ENCODE data around the gene WDR20.

The WDR20 gene

DNA sequence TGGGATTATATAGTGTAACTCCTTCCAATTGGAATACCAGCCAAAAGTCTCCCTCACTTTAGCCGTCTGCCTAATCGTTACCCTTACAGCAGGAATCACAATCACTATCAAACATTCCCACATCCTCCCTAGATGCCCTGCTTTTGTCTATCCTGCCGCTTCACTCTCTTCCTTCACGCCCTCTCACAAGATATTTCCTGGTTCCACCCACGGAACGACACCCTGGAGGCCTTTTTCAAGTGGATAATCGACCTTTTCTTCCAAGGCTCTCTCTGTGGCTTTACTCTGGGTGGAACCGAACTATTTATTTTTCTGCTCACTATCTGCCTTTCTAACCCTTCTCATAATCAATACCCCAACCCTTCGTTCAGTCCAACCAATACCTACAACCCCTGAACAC is 106.4 kb downstream of the WDR20 start:
- no peak overlapping the region for H2AFZ ChIP-seq (ENCODE audit: low read length)
- no peak overlapping the region for H3K4me3 ChIP-seq (ENCODE audit: low read length, poor library complexity, severe bottlenecking)
- H3K9me3 ChIP-seq (ENCODE audit: insufficient read depth, low read depth, low read length): no peaks in the 10 kb centered on the region
- no peaks in the 10 kb centered on the region for H3K9me2 ChIP-seq (replicated peaks; ENCODE audit: low read depth, low read length)
- H3K4me2 ChIP-seq (ENCODE audit: low read depth, low read length, poor library complexity, severe bottlenecking): no peak overlapping the region
- no peaks in the 10 kb centered on the region for H3K79me2 ChIP-seq (ENCODE audit: insufficient read depth, low read length)
- no peak overlapping the region for H3K9ac ChIP-seq (ENCODE audit: low read depth, low read length, poor library complexity, severe bottlenecking)
- H4K20me1 ChIP-seq (ENCODE audit: insufficient read depth, low read length, poor library complexity, severe bottlenecking): no peaks in the 10 kb centered on the region
- no peaks in the 10 kb centered on the region for H3K27me3 ChIP-seq (ENCODE audit: insufficient read depth, low read length, poor library complexity, severe bottlenecking)
- no peaks in the 10 kb centered on the region for H3K4me1 ChIP-seq (ENCODE audit: insufficient read depth, low read length, poor library complexity, severe bottlenecking)
- TF ChIP-seq EZH2phosphoT487 (IDR thresholded peaks at IDR 0.05; ENCODE audit: borderline replicate concordance): no peak
- TF ChIP-seq, protein P1, sequence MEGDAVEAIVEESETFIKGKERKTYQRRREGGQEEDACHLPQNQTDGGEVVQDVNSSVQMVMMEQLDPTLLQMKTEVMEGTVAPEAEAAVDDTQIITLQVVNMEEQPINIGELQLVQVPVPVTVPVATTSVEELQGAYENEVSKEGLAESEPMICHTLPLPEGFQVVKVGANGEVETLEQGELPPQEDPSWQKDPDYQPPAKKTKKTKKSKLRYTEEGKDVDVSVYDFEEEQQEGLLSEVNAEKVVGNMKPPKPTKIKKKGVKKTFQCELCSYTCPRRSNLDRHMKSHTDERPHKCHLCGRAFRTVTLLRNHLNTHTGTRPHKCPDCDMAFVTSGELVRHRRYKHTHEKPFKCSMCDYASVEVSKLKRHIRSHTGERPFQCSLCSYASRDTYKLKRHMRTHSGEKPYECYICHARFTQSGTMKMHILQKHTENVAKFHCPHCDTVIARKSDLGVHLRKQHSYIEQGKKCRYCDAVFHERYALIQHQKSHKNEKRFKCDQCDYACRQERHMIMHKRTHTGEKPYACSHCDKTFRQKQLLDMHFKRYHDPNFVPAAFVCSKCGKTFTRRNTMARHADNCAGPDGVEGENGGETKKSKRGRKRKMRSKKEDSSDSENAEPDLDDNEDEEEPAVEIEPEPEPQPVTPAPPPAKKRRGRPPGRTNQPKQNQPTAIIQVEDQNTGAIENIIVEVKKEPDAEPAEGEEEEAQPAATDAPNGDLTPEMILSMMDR (conservative IDR thresholded peaks at IDR 0.05; ENCODE audit: low read length): no peak
- H3F3A ChIP-seq (ENCODE audit: low read depth): no peaks in the 10 kb centered on the region
- no peaks in the 10 kb centered on the region for H3K36me3 ChIP-seq (ENCODE audit: insufficient read depth, low read length)

DNA sequence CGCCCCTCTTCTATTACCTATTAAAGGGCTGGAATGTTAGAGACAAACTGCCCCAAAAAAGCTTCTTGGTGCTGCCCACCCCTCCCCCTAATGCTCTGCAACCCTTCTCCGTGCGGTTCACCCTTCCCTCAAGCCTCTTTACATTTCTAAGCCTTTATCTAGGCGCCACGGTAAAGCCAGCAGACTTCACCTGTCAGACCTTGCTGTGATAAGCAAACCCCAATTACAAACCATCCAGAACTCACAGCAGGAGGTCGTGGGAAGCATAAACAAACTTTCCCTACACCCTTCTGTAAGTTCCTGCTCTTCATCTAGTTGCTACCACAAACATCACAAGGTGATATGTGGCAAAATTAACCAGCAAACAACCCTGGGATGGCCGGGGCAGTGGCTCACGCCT is 108.4 kb downstream of the WDR20 start:
- no peak overlapping the region for H3K4me2 ChIP-seq (ENCODE audit: low read depth, low read length, poor library complexity, severe bottlenecking)

DNA sequence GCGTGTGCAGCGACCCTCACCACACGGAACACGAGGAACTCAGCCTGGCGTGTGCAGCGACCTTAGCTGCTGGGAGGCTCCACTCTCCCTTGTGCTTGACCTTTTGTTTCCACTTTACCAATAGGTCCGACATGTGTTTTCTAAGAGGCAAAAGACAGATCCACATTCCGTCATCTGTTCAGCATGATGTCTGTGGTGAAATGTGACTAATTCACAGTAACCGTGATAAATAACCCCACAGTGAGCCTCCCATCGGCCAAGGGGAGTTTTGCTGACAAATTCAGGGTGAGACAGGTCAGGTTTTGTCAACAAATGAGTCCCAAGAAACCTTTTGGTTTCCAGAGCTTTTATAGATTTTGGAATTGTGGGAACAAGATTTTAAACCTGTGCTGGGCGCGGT is 109.3 kb downstream of the WDR20 start:
- Histone ChIP-seq H3K27me3 (ENCODE audit: insufficient read depth, low read length, poor library complexity, severe bottlenecking) (no peaks in the 10 kb centered on the region), H3F3A (ENCODE audit: low read depth) (no peaks in the 10 kb centered on the region), H3K79me2 (ENCODE audit: insufficient read depth, low read length) (no peaks in the 10 kb centered on the region), H3K9ac (ENCODE audit: low read depth, low read length, poor library complexity, severe bottlenecking) (no peak overlapping the region), H3K9me3 (ENCODE audit: insufficient read depth, low read depth, low read length) (no peaks in the 10 kb centered on the region), H3K36me3 (ENCODE audit: insufficient read depth, low read length) (no peaks in the 10 kb centered on the region), H3K4me1 (ENCODE audit: insufficient read depth, low read length, poor library complexity, severe bottlenecking) (no peaks in the 10 kb centered on the region), H4K20me1 (ENCODE audit: insufficient read depth, low read length, poor library complexity, severe bottlenecking) (no peaks in the 10 kb centered on the region), H2AFZ (ENCODE audit: low read length) (no peak overlapping the region), H3K9me2 (replicated peaks; ENCODE audit: low read depth, low read length) (no peaks in the 10 kb centered on the region), H3K4me2 (ENCODE audit: low read depth, low read length, poor library complexity, severe bottlenecking) (no peak overlapping the region), H3K4me3 (ENCODE audit: low read length, poor library complexity, severe bottlenecking) (no peak overlapping the region)
- TF ChIP-seq, protein P1 (conservative IDR thresholded peaks at IDR 0.05; ENCODE audit: low read length): no peak
- TF ChIP-seq EZH2phosphoT487 (IDR thresholded peaks at IDR 0.05; ENCODE audit: borderline replicate concordance): no peak

More for the DNA sequence above, 108.4 kb downstream of the WDR20 start:
- Histone ChIP-seq H3K9me2 (replicated peaks; ENCODE audit: low read depth, low read length) (no peaks in the 10 kb centered on the region), H2AFZ (ENCODE audit: low read length) (no peak overlapping the region), H3K79me2 (ENCODE audit: insufficient read depth, low read length) (no peaks in the 10 kb centered on the region), H3K36me3 (ENCODE audit: insufficient read depth, low read length) (no peaks in the 10 kb centered on the region), H4K20me1 (ENCODE audit: insufficient read depth, low read length, poor library complexity, severe bottlenecking) (no peaks in the 10 kb centered on the region), H3K4me3 (ENCODE audit: low read length, poor library complexity, severe bottlenecking) (no peak overlapping the region), H3K4me1 (ENCODE audit: insufficient read depth, low read length, poor library complexity, severe bottlenecking) (no peaks in the 10 kb centered on the region), H3K9ac (ENCODE audit: low read depth, low read length, poor library complexity, severe bottlenecking) (no peak overlapping the region), H3K9me3 (ENCODE audit: insufficient read depth, low read depth, low read length) (no peaks in the 10 kb centered on the region), H3F3A (ENCODE audit: low read depth) (no peaks in the 10 kb centered on the region), H3K27me3 (ENCODE audit: insufficient read depth, low read length, poor library complexity, severe bottlenecking) (no peaks in the 10 kb centered on the region)
- no peak for TF ChIP-seq EZH2phosphoT487 (IDR thresholded peaks at IDR 0.05; ENCODE audit: borderline replicate concordance)
- TF ChIP-seq, protein P1 (conservative IDR thresholded peaks at IDR 0.05; ENCODE audit: low read length): no peak

Measured in Loucy (cell line).